ENCODE measurements around the gene C1orf35. TPM values are rescaled to one million over a fixed set of nuclear protein-coding genes. Genes with fewer than 3 reads are reported as not detected.
"Not testable (repeated sequence)": the region's sequence is repeated elsewhere in the genome, so short reads cannot be mapped to it uniquely, and the experiment has no call there.

C1orf35 gene
- total and polyA plus RNA-seq, 2 donors, result 4.3 to 25.7 TPM

GRCh38 chr1:228136901-228137300 is 33.8 kb upstream of the C1orf35 start:
- WGBS, result 12% methylated on average over 1 of the region's 1 CpG

GRCh38 chr1:228134591-228134990 is 31.5 kb upstream of the C1orf35 start:
- DNase-seq (ENCODE audit: extremely low spot score), result no peak
- Histone ChIP-seq H3K36me3 (ENCODE audit: insufficient read depth) (no peaks in the 10 kb centered on the region), H3K4me1 (ENCODE audit: insufficient read depth) (no peaks in the 10 kb centered on the region), H3K4me3 (ENCODE audit: low read depth, low read length) (no peak overlapping the region), H3K27ac (ENCODE audit: low read depth) (no peak overlapping the region)
- 82% methylated on average over 12 of the region's 12 CpGs for WGBS

More at GRCh38 chr1:228136901-228137300, 33.8 kb upstream of the C1orf35 start:
- Histone ChIP-seq H3K27ac (ENCODE audit: low read depth) (no peak overlapping the region), H3K4me3 (ENCODE audit: low read depth, low read length) (no peak overlapping the region), H3K36me3 (ENCODE audit: insufficient read depth) (no peaks in the 10 kb centered on the region), H3K4me1 (ENCODE audit: insufficient read depth) (no peaks in the 10 kb centered on the region)
- no peak for DNase-seq (ENCODE audit: extremely low spot score)

- WGBS, result 83% methylated on average over 2 of the region's 2 CpGs
- Histone ChIP-seq H3K36me3 (ENCODE audit: insufficient read depth) (no peaks in the 10 kb centered on the region), H3K4me3 (ENCODE audit: low read depth, low read length) (no peak overlapping the region), H3K27ac (ENCODE audit: low read depth) (no peak overlapping the region), H3K4me1 (ENCODE audit: insufficient read depth) (no peaks in the 10 kb centered on the region)
- no peak for DNase-seq (ENCODE audit: extremely low spot score)
Observed at GRCh38 chr1:228131766-228132165, 28.6 kb upstream of the C1orf35 start.

- DNase-seq (ENCODE audit: extremely low spot score), result no peak
- 71% methylated on average over 5 of the region's 5 CpGs for WGBS
- H3K4me3 ChIP-seq (ENCODE audit: low read depth, low read length), result no peak overlapping the region
- H3K27ac ChIP-seq (ENCODE audit: low read depth), result no peak overlapping the region
- H3K4me1 ChIP-seq (ENCODE audit: insufficient read depth), result no peaks in the 10 kb centered on the region
- no peaks in the 10 kb centered on the region for H3K36me3 ChIP-seq (ENCODE audit: insufficient read depth)
Observed at GRCh38 chr1:228125185-228125584, 22.1 kb upstream of the C1orf35 start.

GRCh38 chr1:228123505-228123904 is 20.4 kb upstream of the C1orf35 start:
- H3K36me3 ChIP-seq (ENCODE audit: insufficient read depth), result no peaks in the 10 kb centered on the region
- no peak overlapping the region for H3K4me3 ChIP-seq (ENCODE audit: low read depth, low read length)
- 71% methylated on average over 2 of the region's 2 CpGs for WGBS
- no peak overlapping the region for H3K27ac ChIP-seq (ENCODE audit: low read depth)
- H3K4me1 ChIP-seq (ENCODE audit: insufficient read depth), result no peaks in the 10 kb centered on the region
- DNase-seq (ENCODE audit: extremely low spot score), result no peak

- Histone ChIP-seq H3K36me3 (ENCODE audit: insufficient read depth) (no peaks in the 10 kb centered on the region), H3K4me3 (ENCODE audit: low read depth, low read length) (no peak overlapping the region), H3K4me1 (ENCODE audit: insufficient read depth) (no peaks in the 10 kb centered on the region), H3K27ac (ENCODE audit: low read depth) (no peak overlapping the region)
- 55% methylated on average over 1 of the region's 1 CpG for WGBS
- no peak for DNase-seq (ENCODE audit: extremely low spot score)
Observed at GRCh38 chr1:228122921-228123441, 19.9 kb upstream of the C1orf35 start.

GRCh38 chr1:228120857-228121489 is 17.8 kb upstream of the C1orf35 start:
- H3K36me3 ChIP-seq (ENCODE audit: insufficient read depth), result no peaks in the 10 kb centered on the region
- DNase-seq (ENCODE audit: extremely low spot score), result no peak
- H3K4me1 ChIP-seq (ENCODE audit: insufficient read depth), result no peaks in the 10 kb centered on the region
- H3K4me3 ChIP-seq (ENCODE audit: low read depth, low read length), result no peak overlapping the region
- no peak overlapping the region for H3K27ac ChIP-seq (ENCODE audit: low read depth)
- WGBS, result 63% methylated on average over 5 of the region's 5 CpGs

GRCh38 chr1:228120351-228120750 is 17.2 kb upstream of the C1orf35 start:
- 74% methylated on average over 1 of the region's 1 CpG for WGBS
- Histone ChIP-seq H3K4me3 (ENCODE audit: low read depth, low read length) (no peak overlapping the region), H3K36me3 (ENCODE audit: insufficient read depth) (no peaks in the 10 kb centered on the region), H3K4me1 (ENCODE audit: insufficient read depth) (no peaks in the 10 kb centered on the region), H3K27ac (ENCODE audit: low read depth) (no peak overlapping the region)
- no peak for DNase-seq (ENCODE audit: extremely low spot score)

- no peaks in the 10 kb centered on the region for H3K4me1 ChIP-seq (ENCODE audit: insufficient read depth)
- 77% methylated on average over 2 of the region's 2 CpGs for WGBS
- no peak overlapping the region for H3K4me3 ChIP-seq (ENCODE audit: low read depth, low read length)
- no peaks in the 10 kb centered on the region for H3K36me3 ChIP-seq (ENCODE audit: insufficient read depth)
- no peak overlapping the region for H3K27ac ChIP-seq (ENCODE audit: low read depth)
- DNase-seq (ENCODE audit: extremely low spot score), result no peak
Observed at GRCh38 chr1:228118040-228118439, 14.9 kb upstream of the C1orf35 start.

- Histone ChIP-seq H3K36me3 (ENCODE audit: insufficient read depth) (no peaks in the 10 kb centered on the region), H3K4me3 (ENCODE audit: low read depth, low read length) (no peak overlapping the region), H3K4me1 (ENCODE audit: insufficient read depth) (no peaks in the 10 kb centered on the region), H3K27ac (ENCODE audit: low read depth) (no peak overlapping the region)
- WGBS, result 95% methylated on average over 4 of the region's 4 CpGs
- DNase-seq (ENCODE audit: extremely low spot score), result no peak
Observed at GRCh38 chr1:228117335-228117734, 14.2 kb upstream of the C1orf35 start.

- 70% methylated on average over 3 of the region's 3 CpGs for WGBS
- H3K4me1 ChIP-seq (ENCODE audit: insufficient read depth), result no peaks in the 10 kb centered on the region
- no peak overlapping the region for H3K27ac ChIP-seq (ENCODE audit: low read depth)
- no peak for DNase-seq (ENCODE audit: extremely low spot score)
- H3K36me3 ChIP-seq (ENCODE audit: insufficient read depth), result no peaks in the 10 kb centered on the region
- no peak overlapping the region for H3K4me3 ChIP-seq (ENCODE audit: low read depth, low read length)
Observed at GRCh38 chr1:228114827-228115226, 11.7 kb upstream of the C1orf35 start.

- Histone ChIP-seq H3K36me3 (ENCODE audit: insufficient read depth) (no peaks in the 10 kb centered on the region), H3K27ac (ENCODE audit: low read depth) (no peak overlapping the region), H3K4me1 (ENCODE audit: insufficient read depth) (no peaks in the 10 kb centered on the region), H3K4me3 (ENCODE audit: low read depth, low read length) (no peak overlapping the region)
- DNase-seq (ENCODE audit: extremely low spot score), result no peak
- 85% methylated on average over 1 of the region's 1 CpG for WGBS
Observed at GRCh38 chr1:228112617-228113016, 9.5 kb upstream of the C1orf35 start.

- WGBS, result 93% methylated on average over 7 of the region's 7 CpGs
Observed at GRCh38 chr1:228112167-228112566, 9.0 kb upstream of the C1orf35 start.

GRCh38 chr1:228111315-228111714 is 8.2 kb upstream of the C1orf35 start:
- not testable (repeated sequence) for H3K4me1 ChIP-seq (ENCODE audit: insufficient read depth); H3K27ac ChIP-seq (ENCODE audit: low read depth); H3K36me3 ChIP-seq (ENCODE audit: insufficient read depth); H3K4me3 ChIP-seq (ENCODE audit: low read depth, low read length); DNase-seq (ENCODE audit: extremely low spot score)
- 97% methylated on average over 6 of the region's 6 CpGs for WGBS

More at GRCh38 chr1:228112167-228112566, 9.0 kb upstream of the C1orf35 start:
- H3K27ac ChIP-seq (ENCODE audit: low read depth), result no peak overlapping the region
- no peaks in the 10 kb centered on the region for H3K4me1 ChIP-seq (ENCODE audit: insufficient read depth)
- no peaks in the 10 kb centered on the region for H3K36me3 ChIP-seq (ENCODE audit: insufficient read depth)
- DNase-seq (ENCODE audit: extremely low spot score), result no peak
- H3K4me3 ChIP-seq (ENCODE audit: low read depth, low read length), result no peak overlapping the region

All from urinary bladder (tissue), 4 donors.